ENCODE data around the gene ACTR3. TPM values are rescaled to one million over a fixed set of nuclear protein-coding genes. Genes with fewer than 3 reads are reported as not detected.
A peak's percentile ranks its signal among the peaks of the same experiment; 100 is the strongest.

The ACTR3 gene
- total and polyA plus RNA-seq, 2 donors = 119 to 391 TPM

DNA sequence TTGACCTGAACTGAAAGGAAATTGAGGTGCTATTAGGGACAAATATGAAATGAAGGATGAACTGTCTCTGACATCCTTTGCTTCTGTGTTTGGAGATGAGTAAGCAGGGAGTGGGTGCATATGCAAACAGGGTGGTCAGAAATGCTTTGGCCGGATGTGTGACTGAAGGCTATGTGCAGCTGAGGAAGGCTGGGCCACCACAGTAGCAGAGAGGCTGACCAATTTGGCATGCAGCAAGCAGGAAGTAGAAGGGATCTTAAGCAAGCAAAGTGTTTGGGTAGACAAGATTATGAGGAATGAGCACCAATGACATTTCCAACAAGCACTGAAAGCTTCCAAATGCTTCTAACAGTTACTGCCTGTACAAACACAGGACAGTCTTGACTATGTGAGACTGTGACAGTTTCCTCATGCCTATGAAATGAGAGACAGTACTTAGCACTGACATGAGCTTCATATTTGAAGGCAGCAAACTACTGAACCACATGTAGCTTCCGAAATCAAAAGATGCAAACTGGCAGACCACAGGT lies 3.3 kb upstream of the ACTR3 start:
- H3K4me3 ChIP-seq (ENCODE audit: low read length in 2 of 2) = no peak overlapping the region
- 75% methylated on average over 2 of the region's 2 CpGs for WGBS

DNA sequence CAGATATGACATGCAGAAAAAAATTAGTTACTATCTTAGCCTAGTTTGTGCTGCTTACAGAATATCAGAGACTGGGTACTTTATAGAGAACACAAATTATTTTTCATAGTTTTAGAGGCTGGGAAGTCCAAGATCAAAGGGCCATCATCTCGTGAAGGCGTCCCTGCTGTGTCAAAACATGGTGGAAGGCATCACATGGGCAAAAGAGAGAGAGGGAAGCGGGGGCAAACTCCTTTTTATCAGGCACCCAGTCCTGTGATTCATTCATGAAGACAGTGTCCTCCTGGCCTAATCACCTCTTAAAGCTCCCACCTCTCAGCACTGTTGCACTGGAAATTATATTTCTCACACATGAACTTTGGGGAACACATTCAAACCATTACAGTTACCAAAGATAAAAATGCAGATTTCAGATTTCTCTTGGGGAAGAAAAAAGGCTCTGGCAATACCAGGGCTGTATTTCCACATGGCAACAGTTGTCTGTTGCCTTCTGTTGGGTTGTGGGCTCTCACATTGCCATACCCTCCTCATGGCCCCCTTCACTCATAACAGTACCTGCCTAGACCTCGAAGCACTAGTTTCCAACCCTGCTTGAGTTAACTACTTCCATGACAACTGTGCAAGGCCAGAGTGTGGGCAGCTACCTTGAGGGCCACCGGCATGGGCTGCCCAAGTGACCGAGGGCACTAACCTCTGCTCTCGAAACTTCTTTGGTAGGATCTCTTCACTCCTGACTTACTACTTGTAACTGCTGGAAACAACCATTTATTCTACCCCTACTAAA lies 2.7 kb upstream of the ACTR3 start:
- 86% methylated on average over 7 of the region's 7 CpGs for WGBS
- no peak for DNase-seq (ENCODE audit: low read depth in 6 of 9, low spot score in 9 of 9)
- peaks cover 25 to 35% of the 10 kb centered on the region in 2 donors for H3K4me1 ChIP-seq (ENCODE audit: control insufficient read depth in 2 of 2, insufficient read depth in 2 of 2, low read length in 2 of 2)
- peak overlapping the region; percentile 54 to 92 for H3K27ac ChIP-seq (ENCODE audit: low read depth in 1 of 2, low read length in 1 of 2)
- no peaks in the 10 kb centered on the region for H3K9me3 ChIP-seq (ENCODE audit: control insufficient read depth in 2 of 2, insufficient read depth in 1 of 2, low read length in 1 of 2)
- no peaks in the 10 kb centered on the region for H3K27me3 ChIP-seq (ENCODE audit: control insufficient read depth in 2 of 2, insufficient read depth in 1 of 2, low read length in 1 of 2)
- peaks cover under 1 to 5% of the 10 kb centered on the region in 2 donors for H3K36me3 ChIP-seq (ENCODE audit: control insufficient read depth in 2 of 2, insufficient read depth in 2 of 2, low read length in 1 of 2)
- no peak overlapping the region for H3K4me3 ChIP-seq (ENCODE audit: low read length in 2 of 2)

More for the DNA sequence above, 3.3 kb upstream of the ACTR3 start:
- Histone ChIP-seq H3K9me3 (ENCODE audit: control insufficient read depth in 2 of 2, insufficient read depth in 1 of 2, low read length in 1 of 2) (no peaks in the 10 kb centered on the region), H3K4me1 (ENCODE audit: control insufficient read depth in 2 of 2, insufficient read depth in 2 of 2, low read length in 2 of 2) (peaks cover 25 to 35% of the 10 kb centered on the region in 2 donors), H3K27ac (ENCODE audit: low read depth in 1 of 2, low read length in 1 of 2) (peak overlapping the region; percentile 53 to 92), H3K27me3 (ENCODE audit: control insufficient read depth in 2 of 2, insufficient read depth in 1 of 2, low read length in 1 of 2) (no peaks in the 10 kb centered on the region), H3K36me3 (ENCODE audit: control insufficient read depth in 2 of 2, insufficient read depth in 2 of 2, low read length in 1 of 2) (peaks cover 8 to 11% of the 10 kb centered on the region in 2 donors)
- no peak for DNase-seq (ENCODE audit: low read depth in 6 of 9, low spot score in 9 of 9)

DNA sequence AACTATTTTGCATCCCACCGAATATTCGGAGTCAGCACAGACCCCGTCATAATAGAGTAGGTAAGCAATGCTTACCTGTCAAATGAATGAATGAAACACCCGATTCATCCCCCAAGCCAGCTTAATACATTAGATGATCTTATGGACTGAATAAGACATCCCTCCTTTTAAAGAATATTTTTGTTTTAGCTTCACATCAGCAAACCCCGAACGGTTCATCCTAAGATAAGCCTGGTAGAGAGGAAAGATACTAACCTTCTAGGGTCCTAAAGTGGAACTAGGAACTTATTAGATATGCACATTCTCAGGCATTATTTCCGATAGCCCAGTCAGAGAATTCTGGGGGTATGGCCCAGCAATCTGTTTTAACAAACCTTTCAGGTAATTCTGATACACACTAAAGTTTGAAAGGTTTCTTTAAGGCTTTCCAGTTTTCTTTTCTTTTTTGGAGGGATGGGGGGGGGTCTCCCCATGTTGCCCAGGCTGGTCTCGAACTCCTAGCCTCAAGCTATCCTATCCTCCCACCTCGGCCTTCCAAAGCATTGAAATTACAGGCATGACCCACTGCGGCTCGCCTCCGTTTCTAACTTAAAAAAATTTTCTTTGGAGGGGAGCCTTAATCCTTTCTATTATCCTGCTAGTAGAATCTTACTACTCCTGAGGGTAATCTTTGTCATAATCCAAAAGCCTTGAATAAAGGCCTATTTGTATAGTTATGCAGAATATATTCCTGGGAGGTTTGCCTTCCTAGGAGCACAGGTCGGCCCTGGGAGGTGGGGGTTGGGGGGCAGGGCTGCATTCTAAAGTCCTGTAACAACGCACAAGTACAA lies 1.0 kb upstream of the ACTR3 start:
- no peak for DNase-seq (ENCODE audit: low read depth in 6 of 9, low spot score in 9 of 9)
- H3K27me3 ChIP-seq (ENCODE audit: control insufficient read depth in 2 of 2, insufficient read depth in 1 of 2, low read length in 1 of 2) = no peaks in the 10 kb centered on the region
- WGBS = 45% methylated on average over 14 of the region's 14 CpGs
- H3K4me1 ChIP-seq (ENCODE audit: control insufficient read depth in 2 of 2, insufficient read depth in 2 of 2, low read length in 2 of 2) = peaks cover 27 to 35% of the 10 kb centered on the region in 2 donors
- H3K36me3 ChIP-seq (ENCODE audit: control insufficient read depth in 2 of 2, insufficient read depth in 2 of 2, low read length in 1 of 2) = no peaks in the 10 kb centered on the region
- H3K9me3 ChIP-seq (ENCODE audit: control insufficient read depth in 2 of 2, insufficient read depth in 1 of 2, low read length in 1 of 2) = no peaks in the 10 kb centered on the region
- peak overlapping the region; percentile 90 to 92 for H3K27ac ChIP-seq (ENCODE audit: low read depth in 1 of 2, low read length in 1 of 2)
- peak overlapping the region; percentile 95 to 100 for H3K4me3 ChIP-seq (ENCODE audit: low read length in 2 of 2)

DNA sequence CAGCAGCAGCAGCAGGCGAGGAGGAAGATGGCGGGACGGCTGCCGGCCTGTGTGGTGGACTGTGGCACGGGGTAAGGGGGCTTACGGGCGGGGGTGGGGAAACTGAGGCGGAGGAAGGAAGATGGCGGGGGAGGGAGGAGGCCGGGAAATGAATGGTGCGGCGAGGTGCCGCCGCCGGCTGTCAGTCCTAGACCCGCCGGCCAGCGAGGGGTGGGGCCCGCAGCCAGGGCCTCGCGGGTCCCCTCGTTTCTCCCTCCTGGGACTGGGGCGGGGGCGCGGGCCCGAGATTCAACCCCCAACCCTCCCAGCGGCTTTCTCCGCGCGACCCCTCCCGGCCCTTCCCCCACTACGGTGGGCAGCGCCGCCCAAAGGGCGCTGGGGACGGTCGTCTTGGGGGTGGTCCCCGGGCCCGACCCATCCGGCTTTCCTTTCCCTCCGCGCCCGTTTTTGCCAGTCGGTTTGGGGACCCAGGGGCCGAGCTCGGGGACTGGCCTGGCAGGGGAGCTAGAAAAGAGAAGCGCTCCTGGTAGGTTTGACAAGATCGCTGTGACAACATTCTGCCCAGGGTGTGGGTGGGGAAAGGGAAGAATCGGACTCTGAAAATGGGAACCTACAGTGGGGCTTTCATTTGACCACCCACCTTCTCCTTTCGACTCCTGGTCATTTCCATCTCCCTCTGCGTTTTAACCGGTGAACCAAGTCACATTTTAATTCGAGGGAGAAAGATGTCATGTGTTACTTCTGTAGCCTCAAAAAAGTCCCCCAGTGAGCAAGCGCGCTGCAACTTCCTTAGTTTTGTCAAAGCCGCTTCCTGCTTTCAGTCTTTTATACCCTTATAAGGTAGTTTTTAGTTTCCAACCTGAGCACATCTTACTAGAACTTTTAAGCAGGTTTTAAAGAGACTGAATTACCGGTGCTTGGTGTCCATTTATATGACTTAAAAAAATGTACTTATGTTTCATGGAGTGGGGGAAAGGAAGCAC lies 655 bp downstream of the ACTR3 start:
- Histone ChIP-seq H3K36me3 (ENCODE audit: control insufficient read depth in 2 of 2, insufficient read depth in 2 of 2, low read length in 1 of 2) (peaks cover 0 to 13% of the 10 kb centered on the region in 2 donors), H3K4me1 (ENCODE audit: control insufficient read depth in 2 of 2, insufficient read depth in 2 of 2, low read length in 2 of 2) (peaks cover 30 to 32% of the 10 kb centered on the region in 2 donors), H3K27ac (ENCODE audit: low read depth in 1 of 2, low read length in 1 of 2) (peak overlapping the region; percentile 99), H3K4me3 (ENCODE audit: low read length in 2 of 2) (peak overlapping the region; percentile 95 to 100), H3K27me3 (ENCODE audit: control insufficient read depth in 2 of 2, insufficient read depth in 1 of 2, low read length in 1 of 2) (no peaks in the 10 kb centered on the region), H3K9me3 (ENCODE audit: control insufficient read depth in 2 of 2, insufficient read depth in 1 of 2, low read length in 1 of 2) (no peaks in the 10 kb centered on the region)
- under 1% methylated on average over 57 of the region's 57 CpGs for WGBS
- peak; percentile 69 to 93 (median 82) for DNase-seq (ENCODE audit: low read depth in 6 of 9, low spot score in 9 of 9)

DNA sequence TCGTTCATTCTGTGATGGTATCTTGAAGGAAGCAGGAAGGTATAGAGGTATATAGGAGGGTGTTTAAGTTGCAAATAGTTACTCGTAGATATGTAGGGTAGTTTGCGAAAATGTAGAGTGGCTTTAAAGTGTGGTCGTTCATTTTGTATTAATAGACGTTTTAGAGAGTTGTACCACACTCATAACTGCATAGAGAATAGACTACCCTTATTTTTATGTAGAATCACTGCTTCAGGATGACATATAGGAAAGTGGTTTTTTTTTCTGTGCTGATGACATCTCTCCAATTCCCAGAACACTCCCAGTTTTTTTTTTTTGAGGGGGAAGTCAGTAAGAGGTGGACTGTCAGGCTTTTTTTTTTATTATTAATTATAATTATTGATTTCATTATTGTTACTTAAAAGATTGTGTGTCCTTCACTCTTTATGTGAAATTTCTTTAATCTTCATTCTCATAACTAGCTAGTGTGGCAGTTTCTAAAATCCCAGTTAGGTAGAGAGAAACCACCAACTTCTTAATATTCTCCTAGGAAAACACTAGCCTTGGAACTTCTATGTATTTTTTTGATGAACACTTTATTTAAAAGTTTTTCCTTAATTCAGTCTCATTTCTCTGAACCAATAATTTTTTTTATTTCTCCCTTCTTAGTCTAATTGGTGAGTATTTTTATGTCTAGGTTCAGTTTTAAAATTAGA lies 1.5 kb downstream of the ACTR3 start:
- Histone ChIP-seq H3K4me1 (ENCODE audit: control insufficient read depth in 2 of 2, insufficient read depth in 2 of 2, low read length in 2 of 2) (peaks cover 30 to 31% of the 10 kb centered on the region in 2 donors), H3K36me3 (ENCODE audit: control insufficient read depth in 2 of 2, insufficient read depth in 2 of 2, low read length in 1 of 2) (peaks cover 0 to 13% of the 10 kb centered on the region in 2 donors), H3K9me3 (ENCODE audit: control insufficient read depth in 2 of 2, insufficient read depth in 1 of 2, low read length in 1 of 2) (no peaks in the 10 kb centered on the region), H3K4me3 (ENCODE audit: low read length in 2 of 2) (peak overlapping the region; percentile 95 to 100), H3K27me3 (ENCODE audit: control insufficient read depth in 2 of 2, insufficient read depth in 1 of 2, low read length in 1 of 2) (no peaks in the 10 kb centered on the region), H3K27ac (ENCODE audit: low read depth in 1 of 2, low read length in 1 of 2) (peak overlapping the region; percentile 57 to 99)
- no peak for DNase-seq (ENCODE audit: low read depth in 6 of 9, low spot score in 9 of 9)
- 1% methylated on average over 5 of the region's 5 CpGs for WGBS

DNA sequence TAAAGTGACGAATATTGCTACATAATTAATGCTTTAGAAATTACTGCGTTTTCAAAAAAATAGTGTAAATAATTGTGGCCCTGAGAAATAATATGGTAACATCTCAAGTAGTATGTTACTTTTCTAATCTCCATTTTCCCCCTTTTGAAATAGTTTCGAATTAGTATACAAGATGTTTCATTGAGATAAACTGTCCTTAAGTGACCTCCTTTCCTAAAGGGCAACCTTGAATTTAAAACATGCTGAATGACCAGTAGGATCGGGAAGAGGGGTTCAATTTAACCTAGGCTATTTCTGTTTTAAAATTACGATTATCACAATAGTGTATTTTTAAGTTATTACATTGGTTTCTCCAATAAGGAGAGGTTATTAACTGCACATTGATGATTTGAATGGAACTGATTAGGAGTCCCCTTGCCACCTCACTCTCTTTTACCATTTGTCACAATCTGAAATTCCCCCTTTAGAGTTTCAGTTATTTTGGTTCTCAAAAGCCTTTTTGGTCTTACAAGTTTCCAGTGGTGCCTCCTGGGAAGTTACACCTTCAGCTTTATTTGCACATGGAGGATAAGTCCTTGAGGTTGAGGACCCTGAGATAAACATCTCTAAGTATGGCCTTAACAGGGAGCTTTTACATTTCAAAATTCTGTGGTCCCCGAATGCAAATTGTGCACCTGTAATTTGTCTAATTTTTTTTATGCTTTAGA lies 2.3 kb downstream of the ACTR3 start:
- Histone ChIP-seq H3K4me3 (ENCODE audit: low read length in 2 of 2) (peak overlapping the region; percentile 14 to 95), H3K27me3 (ENCODE audit: control insufficient read depth in 2 of 2, insufficient read depth in 1 of 2, low read length in 1 of 2) (no peaks in the 10 kb centered on the region), H3K4me1 (ENCODE audit: control insufficient read depth in 2 of 2, insufficient read depth in 2 of 2, low read length in 2 of 2) (peaks cover 23 to 24% of the 10 kb centered on the region in 2 donors), H3K9me3 (ENCODE audit: control insufficient read depth in 2 of 2, insufficient read depth in 1 of 2, low read length in 1 of 2) (no peaks in the 10 kb centered on the region), H3K27ac (ENCODE audit: low read depth in 1 of 2, low read length in 1 of 2) (peak overlapping the region in 1 of 2 donors; percentile 7), H3K36me3 (ENCODE audit: control insufficient read depth in 2 of 2, insufficient read depth in 2 of 2, low read length in 1 of 2) (peaks cover 0 to 13% of the 10 kb centered on the region in 2 donors)
- no peak for DNase-seq (ENCODE audit: low read depth in 6 of 9, low spot score in 9 of 9)
- WGBS = 87% methylated on average over 6 of the region's 6 CpGs

DNA sequence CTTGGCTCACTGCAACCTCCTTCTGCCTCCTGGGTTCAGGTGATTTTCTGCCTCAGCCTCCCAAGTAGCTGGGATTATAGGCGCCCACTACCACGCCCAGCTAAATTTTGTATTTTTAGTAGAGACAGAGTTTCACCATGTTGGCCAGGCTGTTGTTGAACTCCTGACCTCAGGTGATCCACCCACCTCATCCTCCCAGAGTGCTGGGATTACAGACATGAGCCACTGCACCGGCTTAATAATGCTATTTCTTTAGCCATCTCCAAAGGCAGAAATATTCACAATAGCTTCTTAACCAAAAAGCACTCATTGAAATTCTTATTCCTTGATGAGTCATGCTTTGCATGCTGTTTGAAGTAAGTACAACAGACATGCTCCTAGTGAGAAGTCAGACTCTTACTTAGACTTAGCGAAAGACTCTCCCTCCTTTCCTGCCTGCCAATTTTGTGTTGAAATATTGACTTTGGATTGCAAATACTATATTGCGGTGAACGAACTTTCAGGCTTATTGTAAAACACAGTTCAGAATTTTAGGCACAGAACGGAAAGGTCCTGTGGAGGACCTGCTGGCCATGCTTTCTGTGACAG lies 4.4 kb downstream of the ACTR3 start:
- Histone ChIP-seq H3K9me3 (ENCODE audit: control insufficient read depth in 2 of 2, insufficient read depth in 1 of 2, low read length in 1 of 2) (no peaks in the 10 kb centered on the region), H3K4me1 (ENCODE audit: control insufficient read depth in 2 of 2, insufficient read depth in 2 of 2, low read length in 2 of 2) (peaks cover 4 to 7% of the 10 kb centered on the region in 2 donors), H3K36me3 (ENCODE audit: control insufficient read depth in 2 of 2, insufficient read depth in 2 of 2, low read length in 1 of 2) (peaks cover 0 to 16% of the 10 kb centered on the region in 2 donors), H3K27ac (ENCODE audit: low read depth in 1 of 2, low read length in 1 of 2) (no peak overlapping the region), H3K27me3 (ENCODE audit: control insufficient read depth in 2 of 2, insufficient read depth in 1 of 2, low read length in 1 of 2) (no peaks in the 10 kb centered on the region), H3K4me3 (ENCODE audit: low read length in 2 of 2) (no peak overlapping the region)
- WGBS = 90% methylated on average over 7 of the region's 7 CpGs
- no peak for DNase-seq (ENCODE audit: low read depth in 6 of 9, low spot score in 9 of 9)
